Erythroblast (primary cell): ENCODE measurements around the gene HOXC6.

Experiments
- GATA1 ChIP-seq: IDR thresholded peaks from 2 replicates; pipeline ENCODE4 v1.6.1; 2011; ENCODE audit warnings: low read depth, mild to moderate bottlenecking, control low read depth, low read length, moderate library complexity
- POLR2A ChIP-seq: IDR thresholded peaks from 2 replicates; pipeline ENCODE4 v1.6.1; 2011; ENCODE audit warnings: mild to moderate bottlenecking, low read length

DNA sequence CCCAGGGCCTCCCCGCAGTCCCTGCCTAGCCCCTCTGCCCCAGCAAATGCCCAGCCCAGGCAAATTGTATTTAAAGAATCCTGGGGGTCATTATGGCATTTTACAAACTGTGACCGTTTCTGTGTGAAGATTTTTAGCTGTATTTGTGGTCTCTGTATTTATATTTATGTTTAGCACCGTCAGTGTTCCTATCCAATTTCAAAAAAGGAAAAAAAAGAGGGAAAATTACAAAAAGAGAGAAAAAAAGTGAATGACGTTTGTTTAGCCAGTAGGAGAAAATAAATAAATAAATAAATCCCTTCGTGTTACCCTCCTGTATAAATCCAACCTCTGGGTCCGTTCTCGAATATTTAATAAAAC, 2.2 kb downstream of the HOXC6 start:
- no peak for TF ChIP-seq POLR2A
- TF ChIP-seq GATA1 = no peak
